CD1c-positive myeloid dendritic cell (primary cell): ENCODE data around the gene GALNT14.
A peak's percentile ranks its signal among the peaks of the same experiment; 100 is the strongest.

Experiments used
- DNase-seq: peaks from one replicate; pipeline ENCODE4 v3.0.0-alpha.2; 2016; ENCODE audit errors: extremely low spot score

GALNT14 gene

GRCh38 chr2:30894498-30895119 lies 243.6 kb downstream of the GALNT14 start:
- DNase-seq, result no peak

GRCh38 chr2:30888852-30889409 lies 249.3 kb downstream of the GALNT14 start:
- no peak for DNase-seq

- DNase-seq, result no peak
Observed at GRCh38 chr2:30886080-30886479, 252.2 kb downstream of the GALNT14 start.

GRCh38 chr2:30883822-30884221 lies 254.4 kb downstream of the GALNT14 start:
- no peak for DNase-seq

GRCh38 chr2:30883184-30883583 lies 255.1 kb downstream of the GALNT14 start:
- DNase-seq, result no peak

GRCh38 chr2:30880516-30880915 lies 257.7 kb downstream of the GALNT14 start:
- DNase-seq, result no peak

GRCh38 chr2:30877833-30878232 lies 260.4 kb downstream of the GALNT14 start:
- DNase-seq, result no peak

GRCh38 chr2:30872797-30873196 lies 265.4 kb downstream of the GALNT14 start:
- no peak for DNase-seq

GRCh38 chr2:30871980-30872789 lies 266.1 kb downstream of the GALNT14 start:
- DNase-seq, result no peak

GRCh38 chr2:30871440-30871839 lies 266.8 kb downstream of the GALNT14 start:
- DNase-seq, result no peak

- DNase-seq, result no peak
Observed at GRCh38 chr2:30869988-30870387, 268.3 kb downstream of the GALNT14 start.

- DNase-seq, result no peak
Observed at GRCh38 chr2:30867385-30867784, 270.9 kb downstream of the GALNT14 start.

- DNase-seq, result peak; percentile 50
Observed at GRCh38 chr2:30866974-30867373, 271.3 kb downstream of the GALNT14 start.

- DNase-seq, result peak; percentile 19
Observed at GRCh38 chr2:30865892-30866681, 272.2 kb downstream of the GALNT14 start.

GRCh38 chr2:30865243-30865642 lies 273.0 kb downstream of the GALNT14 start:
- no peak for DNase-seq

GRCh38 chr2:30862054-30862651 lies 276.1 kb downstream of the GALNT14 start:
- peak; percentile 74 for DNase-seq

- DNase-seq, result no peak
Observed at GRCh38 chr2:30860726-30861125, 277.5 kb downstream of the GALNT14 start.
